ENCODE data around the gene CD302.

- TF ChIP-seq CTCF (IDR thresholded peaks at IDR 0.05 in 4 of 5, conservative IDR thresholded peaks at IDR 0.05 in 1 of 5): no peak
- no peak for TF ChIP-seq POLR2A (IDR thresholded peaks at IDR 0.05)
Measured at GRCh38 chr2:159798376-159798725, 343 bp upstream of the CD302 start.
